Measurements from ENCODE around the gene FOXC1.

Gene FOXC1

DNA sequence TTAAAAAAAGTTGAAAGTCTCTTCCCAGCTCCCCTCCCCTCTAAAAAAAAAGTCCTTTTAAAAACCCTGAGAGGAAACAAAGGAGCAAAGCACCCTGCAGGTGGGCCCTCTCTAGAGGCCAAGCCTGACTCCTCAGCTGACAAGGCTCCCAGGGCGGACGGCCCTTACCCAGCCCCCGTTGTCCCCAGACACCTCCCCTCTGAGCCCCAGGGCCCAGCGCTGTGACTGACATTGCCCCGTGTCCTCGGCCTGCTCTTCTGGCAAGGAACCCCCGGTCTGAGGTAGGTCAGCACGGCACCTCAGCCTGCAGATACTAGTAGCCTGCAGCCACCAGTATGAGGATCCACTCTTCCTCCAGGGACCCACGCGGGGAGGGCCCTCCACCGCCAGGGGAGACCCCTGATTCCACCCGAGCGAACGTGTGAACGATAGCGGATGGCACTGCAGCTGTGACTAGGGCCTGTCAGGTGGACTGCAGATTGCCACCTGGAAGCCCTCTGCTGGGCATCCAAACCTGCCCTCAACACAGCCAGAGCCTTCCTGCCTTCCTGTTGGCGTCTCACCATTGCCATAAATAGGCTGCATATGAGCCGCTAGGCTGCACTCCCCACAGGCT is 34.2 kb downstream of the FOXC1 start:
- no peak for DNase-seq (ENCODE audit: low read depth)

DNA sequence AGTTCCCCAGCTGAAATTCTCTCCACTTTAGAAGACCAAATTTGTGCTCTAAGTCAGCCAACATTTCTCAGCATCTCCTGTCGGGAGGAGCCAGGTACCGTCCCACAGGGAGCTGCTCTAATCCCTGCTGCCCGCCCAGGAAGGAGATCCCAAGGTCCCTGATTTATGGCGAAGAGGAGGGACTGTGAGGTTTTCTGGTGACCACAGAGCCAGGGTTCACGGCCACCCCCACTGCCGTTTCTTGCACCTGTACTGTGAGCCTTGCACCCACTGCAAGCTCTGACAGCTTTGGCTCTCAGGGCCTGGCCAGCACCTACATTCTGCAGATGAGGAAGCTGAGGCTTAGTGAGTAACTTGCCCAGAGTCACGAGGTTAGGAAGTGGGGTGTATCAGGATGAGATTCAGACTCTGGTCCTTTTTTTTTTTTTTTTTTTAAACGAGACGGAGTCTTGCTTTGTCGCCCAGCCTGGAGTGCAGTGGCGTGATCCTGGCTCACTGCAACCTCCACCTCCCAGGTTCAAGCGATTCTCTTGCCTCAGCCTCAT is 34.9 kb downstream of the FOXC1 start:
- no peak for DNase-seq (ENCODE audit: low read depth)

DNA sequence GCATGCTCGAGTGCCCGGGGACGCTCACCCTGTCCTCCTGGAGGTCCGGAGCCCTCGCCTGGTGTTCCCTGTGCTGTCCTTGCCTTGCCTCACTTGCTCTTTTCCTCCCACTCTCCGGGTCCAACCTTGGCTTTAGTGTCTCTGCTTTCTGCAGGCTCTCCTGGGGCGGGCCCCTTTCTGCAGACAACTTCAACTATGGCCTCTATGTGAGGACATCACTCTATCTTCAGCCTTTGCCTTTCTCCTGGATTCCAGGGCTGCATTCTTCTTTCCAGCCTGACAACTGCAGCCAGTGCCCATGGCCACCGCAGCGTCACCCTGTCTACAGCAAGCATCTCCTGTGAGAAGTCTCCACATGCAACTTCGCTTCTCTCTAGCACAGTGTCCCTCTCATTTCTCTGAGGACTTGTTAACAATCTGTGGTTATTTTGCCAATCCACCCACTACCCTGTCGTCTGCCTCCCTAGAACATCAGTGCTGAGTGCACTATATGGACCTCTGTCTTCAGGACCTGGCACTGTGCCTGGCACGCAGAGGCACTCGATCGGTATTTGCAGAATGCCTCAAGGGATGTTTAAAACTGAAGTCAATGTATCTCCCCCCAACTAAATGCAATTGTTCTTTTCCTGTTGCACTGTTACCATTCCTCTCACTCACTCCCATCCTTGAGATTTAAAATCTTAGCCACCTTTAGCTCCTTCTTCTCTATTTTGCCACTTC is 35.9 kb downstream of the FOXC1 start:
- DNase-seq (ENCODE audit: low read depth) = no peak

DNA sequence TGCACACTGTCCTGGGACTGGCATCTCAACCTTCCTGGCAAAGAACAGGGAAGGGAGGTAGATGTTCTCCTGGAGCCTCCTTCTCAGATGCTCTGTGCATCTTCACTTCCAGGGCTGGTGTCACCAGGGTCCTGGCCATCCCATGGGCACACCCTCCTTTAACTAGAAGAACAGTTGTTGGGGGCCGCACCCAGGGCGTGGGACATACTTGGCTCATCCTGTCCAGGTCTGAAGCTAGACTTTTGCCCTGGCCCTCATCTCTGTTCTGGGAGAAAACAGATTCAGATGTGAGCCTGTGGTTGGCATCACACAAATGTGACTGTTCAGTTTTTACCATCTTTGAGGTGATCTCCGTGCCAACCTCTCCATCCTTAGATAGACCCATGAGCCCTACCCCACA is 41.6 kb downstream of the FOXC1 start:
- DNase-seq (ENCODE audit: low read depth) = no peak

DNA sequence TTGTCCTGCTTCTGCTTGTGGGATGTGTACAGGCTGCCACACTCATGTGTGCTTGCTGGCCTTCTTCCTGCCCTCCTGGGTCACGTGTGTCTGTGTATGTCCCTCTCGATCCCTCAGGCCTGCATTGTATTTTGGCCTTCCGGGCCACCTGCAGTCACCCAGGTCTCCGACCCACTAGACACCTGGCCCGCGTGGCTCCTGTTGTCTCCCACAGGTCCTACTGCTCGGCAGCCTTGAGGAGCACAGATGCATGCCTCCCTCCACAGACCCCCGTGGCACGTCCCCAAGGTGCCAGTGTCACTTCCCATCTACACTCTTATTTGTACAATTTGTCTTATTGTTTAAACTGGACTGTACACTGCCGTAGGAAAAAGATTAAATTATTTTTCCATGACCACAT is 43.1 kb downstream of the FOXC1 start:
- DNase-seq (ENCODE audit: low read depth) = no peak

DNA sequence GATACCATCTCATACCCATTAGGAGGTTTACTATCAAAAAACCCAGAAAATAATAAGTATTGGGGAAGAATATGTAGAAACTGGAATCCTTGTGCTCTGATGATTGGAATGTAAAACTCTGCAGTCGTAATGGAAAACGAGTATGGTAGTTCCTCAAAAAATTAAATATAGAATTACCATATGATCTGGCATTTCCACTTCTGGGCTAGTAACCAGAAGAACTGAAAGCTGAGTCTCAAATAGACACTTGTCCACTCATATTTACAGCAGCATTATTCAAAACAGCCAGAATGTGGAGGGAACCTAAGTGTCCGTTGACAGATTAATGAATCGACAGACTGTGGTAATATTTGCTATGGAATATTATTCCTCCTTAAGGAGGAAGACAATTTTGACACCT is 44.3 kb downstream of the FOXC1 start:
- DNase-seq (ENCODE audit: low read depth) = no peak

DNA sequence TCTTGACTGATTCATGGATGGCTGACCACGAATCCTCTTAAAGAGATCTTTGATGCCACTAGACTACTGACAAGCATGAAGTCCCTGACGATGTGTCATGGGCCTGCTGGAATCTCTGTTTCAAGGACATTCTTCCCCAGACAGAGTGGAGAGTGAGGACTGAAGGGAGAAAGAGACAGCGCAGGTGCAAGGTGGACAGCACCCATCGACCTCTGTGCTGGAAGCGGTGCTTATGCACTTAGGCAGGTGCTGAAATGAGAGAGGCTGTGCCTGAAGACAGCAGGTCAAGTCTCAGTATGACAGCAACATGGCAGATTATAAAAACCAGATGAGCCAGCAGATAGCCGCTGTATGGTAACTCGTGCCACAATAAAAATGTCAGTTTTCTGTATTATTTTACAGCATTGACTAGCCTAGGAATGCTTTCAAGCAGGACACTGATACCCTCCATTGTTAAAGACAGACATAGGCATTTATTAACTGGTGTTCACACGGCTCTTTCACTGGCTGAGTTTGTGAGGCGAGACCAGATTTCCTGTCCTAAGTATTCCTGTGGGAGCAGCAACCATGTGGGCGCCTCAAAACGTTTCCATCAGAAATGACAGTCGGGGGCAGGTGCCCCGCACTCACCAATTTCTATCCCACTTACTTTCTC is 47.5 kb downstream of the FOXC1 start:
- no peak for DNase-seq (ENCODE audit: low read depth)

DNA sequence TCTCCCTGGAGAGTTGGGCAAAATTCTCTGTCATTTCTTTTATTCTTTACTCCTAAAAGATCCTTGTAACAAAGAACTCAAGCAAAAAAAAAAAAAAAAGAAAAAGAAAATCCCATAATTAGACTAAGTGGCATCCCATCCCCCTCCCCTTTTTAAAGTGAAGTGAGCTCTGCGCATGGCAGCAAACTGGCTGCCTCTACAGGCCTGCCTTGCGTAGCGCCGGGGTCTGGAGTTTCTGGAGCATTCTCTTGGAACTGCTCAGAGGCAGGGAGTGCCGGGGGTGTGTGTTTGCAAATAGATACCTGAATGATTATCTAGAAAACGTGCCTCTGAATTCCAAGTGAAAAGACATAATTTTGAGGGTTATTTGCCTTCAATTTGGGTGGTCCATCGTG is 48.1 kb downstream of the FOXC1 start:
- no peak for DNase-seq (ENCODE audit: low read depth)

DNA sequence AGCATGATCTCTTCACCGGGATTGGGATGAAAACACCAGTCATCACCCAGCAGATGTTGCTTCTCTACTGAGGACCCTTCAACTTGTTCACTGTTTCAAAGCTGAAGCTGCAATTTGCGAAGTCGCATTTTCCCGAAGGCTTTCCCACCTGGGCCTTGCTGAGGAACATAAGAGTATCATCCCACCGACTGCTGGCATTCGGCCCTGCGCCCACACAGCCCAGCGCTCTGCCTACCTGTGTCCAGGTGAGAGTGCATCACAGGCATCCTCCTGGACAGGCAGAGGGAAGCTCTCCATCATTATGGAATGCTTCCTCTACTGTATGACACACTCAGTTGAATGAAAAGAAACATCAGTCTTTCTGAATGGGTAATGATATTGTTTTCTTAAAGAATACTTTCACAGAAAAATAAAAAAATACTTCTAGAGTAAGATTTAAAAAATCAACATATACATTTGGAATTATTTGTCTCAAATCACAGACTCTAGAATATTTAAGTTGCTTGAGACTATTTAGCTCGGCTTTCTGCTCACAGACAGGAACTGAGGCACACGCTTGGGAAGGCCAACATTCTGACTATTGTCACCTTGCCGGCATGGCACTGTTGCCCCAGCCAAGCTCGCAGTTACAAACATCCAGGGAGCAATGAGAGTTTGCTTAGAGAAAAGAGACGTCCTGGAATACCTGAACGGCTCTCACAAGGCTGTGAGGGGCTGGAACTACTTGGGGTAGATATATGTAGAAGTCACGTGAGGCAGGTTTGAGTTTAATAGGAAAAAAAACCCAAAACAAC is 48.7 kb downstream of the FOXC1 start:
- DNase-seq (ENCODE audit: low read depth) = no peak

DNA sequence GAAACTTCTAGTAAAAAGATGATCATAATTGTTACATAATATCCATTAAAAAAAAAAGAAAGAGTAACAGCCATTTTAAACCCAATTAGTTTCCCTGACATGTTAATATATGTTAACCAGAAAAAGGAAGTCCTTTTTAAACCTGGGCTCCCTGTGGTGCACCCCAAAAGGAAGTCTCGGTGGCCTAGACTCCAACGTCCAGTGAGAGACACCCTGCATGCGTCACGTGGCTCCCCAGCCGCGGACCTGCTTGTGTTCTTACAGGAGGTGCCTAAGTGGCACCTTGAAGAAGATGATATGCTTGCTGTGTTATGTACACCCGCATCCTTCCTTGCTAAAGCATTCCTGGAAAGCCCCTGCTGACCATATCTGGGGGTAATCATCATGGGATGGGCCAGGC is 50.1 kb downstream of the FOXC1 start:
- no peak for DNase-seq (ENCODE audit: low read depth)

DNA sequence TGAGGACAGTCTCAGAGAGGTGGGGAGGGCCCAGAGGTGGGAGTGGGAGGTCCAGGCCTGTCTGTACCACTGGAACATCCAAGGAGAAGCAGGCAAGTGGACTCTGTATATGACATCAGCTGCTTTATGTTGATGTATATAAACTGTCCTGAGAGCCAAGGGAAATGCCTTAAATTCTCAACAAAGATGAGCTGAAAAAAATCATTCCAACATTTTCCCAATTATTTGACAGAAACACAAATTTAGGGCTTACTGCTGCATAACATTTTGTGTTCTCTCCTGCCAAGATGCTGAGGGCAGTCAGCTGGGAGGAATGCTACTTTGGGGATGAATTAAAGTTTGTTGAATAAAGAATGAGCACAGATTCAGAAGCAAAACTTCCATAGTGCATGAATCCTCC is 52.8 kb downstream of the FOXC1 start:
- DNase-seq (ENCODE audit: low read depth) = no peak
